ENCODE measurements around the gene CALHM4. TPM values are rescaled to one million over a fixed set of nuclear protein-coding genes. Genes with fewer than 3 reads are reported as not detected.

The CALHM4 gene
- total and polyA plus RNA-seq, 2 donors = 0.14 TPM; not detected in 1

Other genes starting within 250 kb of the CALHM4 start
- 23.8 TPM for gene DSE, start 182.8 kb upstream of the CALHM4 start, total RNA-seq
- gene DSE, start 182.8 kb upstream of the CALHM4 start, polyA plus RNA-seq = 12.8 TPM
- gene CALHM6, start 92.4 kb upstream of the CALHM4 start, total RNA-seq = 43.4 TPM
- gene CALHM6, start 92.4 kb upstream of the CALHM4 start, polyA plus RNA-seq = 45.3 TPM
- gene CALHM5, start 42.1 kb upstream of the CALHM4 start, total RNA-seq = 0.33 TPM
- gene CALHM5, start 42.1 kb upstream of the CALHM4 start, polyA plus RNA-seq = 0.62 TPM
- gene TRAPPC3L, start 8.1 kb upstream of the CALHM4 start, total RNA-seq = 0.14 TPM
- gene TRAPPC3L, start 8.1 kb upstream of the CALHM4 start, polyA plus RNA-seq = 0.18 TPM
- gene RWDD1, start 17.8 kb downstream of the CALHM4 start, total RNA-seq = 67.0 TPM
- gene RWDD1, start 17.8 kb downstream of the CALHM4 start, polyA plus RNA-seq = 90.6 TPM
- gene RSPH4A, start 62.7 kb downstream of the CALHM4 start, total RNA-seq = 0.38 TPM
- gene RSPH4A, start 62.7 kb downstream of the CALHM4 start, polyA plus RNA-seq = 0.89 TPM
- gene ZUP1, start 115.0 kb downstream of the CALHM4 start, total RNA-seq = 21.3 TPM
- gene ZUP1, start 115.0 kb downstream of the CALHM4 start, polyA plus RNA-seq = 24.3 TPM
- gene KPNA5, start 127.5 kb downstream of the CALHM4 start, total RNA-seq = 23.6 TPM
- gene KPNA5, start 127.5 kb downstream of the CALHM4 start, polyA plus RNA-seq = 7.3 TPM
- 2.5 TPM for gene FAM162B, start 212.0 kb downstream of the CALHM4 start, total RNA-seq
- 1.9 TPM for gene FAM162B, start 212.0 kb downstream of the CALHM4 start, polyA plus RNA-seq